Frontal cortex (tissue), 4 donors: ENCODE data around the gene SNAP29. TPM values are rescaled to one million over a fixed set of nuclear protein-coding genes. Genes with fewer than 3 reads are reported as not detected.
"Not testable (repeated sequence)": the region's sequence is repeated elsewhere in the genome, so short reads cannot be mapped to it uniquely, and the experiment has no call there.

ENCODE experiments used
- DNase-seq, 2 donors: peaks; one replicate each; pipeline ENCODE4 v3.0.0; 2012; ENCODE audit warnings: low spot score in 2 of 2
- FAIRE-seq: peaks from 2 replicates; lab custom pipeline; 2012; peaks lifted over from hg19 to GRCh38; lab: Jason Lieb, UNC
- total RNA-seq: library from RNA; depleted of rRNA; stranded (reverse); fragments of >200 nt; gene quantifications from one replicate; pipeline ENCODE4 v1.2.3, GENCODE V29; 2014
- donor health status: control.
- donor health status: control.
- donor health status: control.

The SNAP29 gene
- total RNA-seq, 1 donor from 2014 or later: 6.5 TPM

GRCh38 chr22:20919718-20920117 is 60.9 kb downstream of the SNAP29 start:
- FAIRE-seq (no peak), DNase-seq (no peak)

GRCh38 chr22:20920881-20921203 is 62.0 kb downstream of the SNAP29 start:
- no peak for FAIRE-seq
- no peak for DNase-seq

GRCh38 chr22:20922141-20922751 is 63.4 kb downstream of the SNAP29 start:
- FAIRE-seq (no peak), DNase-seq (no peak)

- FAIRE-seq: no peak
- DNase-seq: no peak
Observed at GRCh38 chr22:20926243-20926642, 67.4 kb downstream of the SNAP29 start.

GRCh38 chr22:20927940-20928572 is 69.2 kb downstream of the SNAP29 start:
- DNase-seq (no peak), FAIRE-seq (no peak)

- DNase-seq (no peak), FAIRE-seq (no peak)
Observed at GRCh38 chr22:20928573-20928967, 69.8 kb downstream of the SNAP29 start.

- no peak for FAIRE-seq
- DNase-seq: no peak
Observed at GRCh38 chr22:20930004-20930403, 71.2 kb downstream of the SNAP29 start.

- DNase-seq, FAIRE-seq: not testable (repeated sequence)
Observed at GRCh38 chr22:20930435-20930834, 71.6 kb downstream of the SNAP29 start.

- no peak for FAIRE-seq
- DNase-seq: no peak
Observed at GRCh38 chr22:20931126-20931654, 72.4 kb downstream of the SNAP29 start.

- DNase-seq (no peak), FAIRE-seq (no peak)
Observed at GRCh38 chr22:20933910-20934309, 75.1 kb downstream of the SNAP29 start.

- not testable (repeated sequence) for FAIRE-seq
Observed at GRCh38 chr22:20935049-20935448, 76.2 kb downstream of the SNAP29 start.

GRCh38 chr22:20935780-20936539 is 77.2 kb downstream of the SNAP29 start:
- DNase-seq, FAIRE-seq: not testable (repeated sequence)

More at GRCh38 chr22:20935049-20935448, 76.2 kb downstream of the SNAP29 start:
- DNase-seq: not testable (repeated sequence)

GRCh38 chr22:20937031-20937793 is 78.4 kb downstream of the SNAP29 start:
- DNase-seq (no peak), FAIRE-seq (no peak)

- FAIRE-seq: no peak
- DNase-seq: no peak
Observed at GRCh38 chr22:20937794-20938671, 79.2 kb downstream of the SNAP29 start.

- not testable (repeated sequence) for DNase-seq, FAIRE-seq
Observed at GRCh38 chr22:20939457-20940185, 80.8 kb downstream of the SNAP29 start.

GRCh38 chr22:20940186-20940651 is 81.4 kb downstream of the SNAP29 start:
- no peak for FAIRE-seq
- no peak for DNase-seq
